Thyroid gland (tissue), 4 donors: ENCODE data around the gene DNAH14. TPM values are rescaled to one million over a fixed set of nuclear protein-coding genes. Genes with fewer than 3 reads are reported as not detected.
"Not testable (repeated sequence)": the region's sequence is repeated elsewhere in the genome, so short reads cannot be mapped to it uniquely, and the experiment has no call there.

Experiments
- DNase-seq, 2 donors: peaks; one replicate each; pipeline ENCODE4 v3.0.0-alpha.2; 2019
- H3K27ac ChIP-seq, 3 donors: fragments of 200-600 bp; sonication (generic); 1 replicate in 2 of 3; 2 replicates in 1 of 3; pipeline ENCODE4 v1.5.1; 2016 to 2019; ENCODE audit warnings: mild to moderate bottlenecking in 1 of 3, moderate library complexity in 1 of 3
- H3K27me3 ChIP-seq: fragments of 200-600 bp; sonication (generic); one replicate; pipeline ENCODE4 v1.5.1; 2019
- H3K36me3 ChIP-seq, 2 donors: fragments of 200-600 bp; sonication (generic); one replicate each; pipeline ENCODE4 v1.5.1; 2016 to 2019
- H3K4me1 ChIP-seq, 2 donors: fragments of 200-600 bp; sonication (generic); one replicate each; pipeline ENCODE4 v1.5.1; 2017 to 2019
- H3K4me3 ChIP-seq, 3 donors: fragments of 200-600 bp; sonication (generic); replicated peaks in 1 of 3; 1 replicate in 2 of 3; 2 replicates in 1 of 3; pipeline ENCODE4 v1.5.1; 2016; ENCODE audit warnings: mild to moderate bottlenecking in 1 of 3
- H3K9me3 ChIP-seq: fragments of 200-600 bp; sonication (generic); one replicate; pipeline ENCODE4 v1.5.1; 2017
- POLR2A ChIP-seq, 2 donors: fragments of 450-650 bp; IDR thresholded peaks; one replicate each; pipeline ENCODE4 v1.6.1; 2017; ENCODE audit warnings: antibody characterized with exemption in 2 of 2, mild to moderate bottlenecking in 2 of 2, moderate library complexity in 1 of 2
- WGBS, 2 donors: methylation state at CpG; one replicate each; pipeline ENCODE4 v1.1.5; 2017; 5-methylcytosine and 5-hydroxymethylcytosine counted together
- intact Hi-C: fragments of 100-400 bp; cut with DNase I; formaldehyde crosslinking; loops from one replicate; pipeline ENCODE4 v1.15.1; 2023
- total RNA-seq, 4 donors: library from RNA; depleted of rRNA; stranded (reverse); fragments of >200 nt; gene quantifications; one replicate each; pipeline ENCODE4 v1.2.3, GENCODE V29; 2016
- TF ChIP-seq, protein P1 (sequence below), 6 experiments: fragments of 200-600 bp in 3 of 6; fragments of 450-650 bp in 3 of 6; sonication (generic) in 3 of 6; IDR thresholded peaks; one replicate each; pipeline ENCODE4 v1.5.1; 2016 to 2019; ENCODE audit warnings: antibody characterized with exemption in 6 of 6, mild to moderate bottlenecking in 2 of 6, inconsistent platforms in 1 of 6, moderate library complexity in 1 of 6

DNAH14 gene
- total RNA-seq, 4 donors from 2014 or later = 60.5 to 75.9 (median 69.2) TPM

DNA sequence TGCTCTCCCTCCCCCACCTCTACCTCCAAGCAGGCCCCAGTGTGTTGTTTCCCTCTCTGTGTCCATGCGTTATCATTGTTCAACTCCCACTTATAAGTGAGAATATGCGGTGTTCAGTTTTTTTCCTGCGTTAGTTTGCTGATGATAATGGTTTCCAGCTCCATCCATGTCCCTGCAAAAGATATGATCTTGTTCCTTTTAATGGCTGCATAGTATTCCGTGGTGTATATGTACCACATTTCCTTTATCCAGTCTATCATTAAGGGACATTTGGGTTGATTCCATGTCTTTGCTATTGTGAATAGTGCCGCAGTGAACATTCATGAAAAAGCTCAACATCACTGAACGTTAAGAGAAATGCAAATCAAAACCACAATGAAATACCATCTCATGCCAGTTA, 58.6 kb downstream of the DNAH14 start:
- H3K27ac ChIP-seq = no peak overlapping the region
- no peaks in the 10 kb centered on the region for H3K27me3 ChIP-seq
- 93 to 94% methylated on average over 6 of the region's 6 CpGs for WGBS, 2 donors
- no peaks in the 10 kb centered on the region for H3K4me1 ChIP-seq
- no peak for DNase-seq
- H3K36me3 ChIP-seq = no peaks in the 10 kb centered on the region
- no peak for TF ChIP-seq POLR2A (IDR thresholded peaks at IDR 0.05)
- TF ChIP-seq, protein P1, sequence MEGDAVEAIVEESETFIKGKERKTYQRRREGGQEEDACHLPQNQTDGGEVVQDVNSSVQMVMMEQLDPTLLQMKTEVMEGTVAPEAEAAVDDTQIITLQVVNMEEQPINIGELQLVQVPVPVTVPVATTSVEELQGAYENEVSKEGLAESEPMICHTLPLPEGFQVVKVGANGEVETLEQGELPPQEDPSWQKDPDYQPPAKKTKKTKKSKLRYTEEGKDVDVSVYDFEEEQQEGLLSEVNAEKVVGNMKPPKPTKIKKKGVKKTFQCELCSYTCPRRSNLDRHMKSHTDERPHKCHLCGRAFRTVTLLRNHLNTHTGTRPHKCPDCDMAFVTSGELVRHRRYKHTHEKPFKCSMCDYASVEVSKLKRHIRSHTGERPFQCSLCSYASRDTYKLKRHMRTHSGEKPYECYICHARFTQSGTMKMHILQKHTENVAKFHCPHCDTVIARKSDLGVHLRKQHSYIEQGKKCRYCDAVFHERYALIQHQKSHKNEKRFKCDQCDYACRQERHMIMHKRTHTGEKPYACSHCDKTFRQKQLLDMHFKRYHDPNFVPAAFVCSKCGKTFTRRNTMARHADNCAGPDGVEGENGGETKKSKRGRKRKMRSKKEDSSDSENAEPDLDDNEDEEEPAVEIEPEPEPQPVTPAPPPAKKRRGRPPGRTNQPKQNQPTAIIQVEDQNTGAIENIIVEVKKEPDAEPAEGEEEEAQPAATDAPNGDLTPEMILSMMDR (IDR thresholded peaks at IDR 0.05) = no peak
- no peaks in the 10 kb centered on the region for H3K9me3 ChIP-seq
- intact Hi-C loops = no loop called here
- no peak overlapping the region for H3K4me3 ChIP-seq

DNA sequence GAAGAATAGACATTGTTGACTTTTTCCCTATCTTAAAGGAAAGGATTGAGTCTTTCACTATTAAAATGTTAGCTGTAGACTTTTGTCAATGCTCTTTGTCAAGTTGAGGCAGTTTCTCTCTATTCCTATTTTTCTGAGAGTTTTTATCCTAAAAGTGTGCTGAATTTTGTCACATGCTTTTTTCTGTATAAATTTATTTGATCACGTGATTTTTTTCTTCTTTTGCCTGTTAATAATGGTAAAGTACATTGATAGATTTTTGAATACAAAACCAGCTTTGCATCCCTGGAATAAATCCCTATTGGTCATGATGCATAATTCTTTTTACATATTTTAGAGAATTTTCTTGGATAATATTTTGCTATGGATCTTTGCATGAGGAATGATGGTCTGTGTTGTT, 60.1 kb downstream of the DNAH14 start:
- no peak overlapping the region for H3K27ac ChIP-seq
- intact Hi-C loops = no loop called here
- no peaks in the 10 kb centered on the region for H3K4me1 ChIP-seq
- no peak for DNase-seq
- 66 to 73% methylated on average over 1 of the region's 1 CpG for WGBS, 2 donors
- no peaks in the 10 kb centered on the region for H3K9me3 ChIP-seq
- H3K36me3 ChIP-seq = no peaks in the 10 kb centered on the region
- no peak for TF ChIP-seq POLR2A (IDR thresholded peaks at IDR 0.05)
- TF ChIP-seq, protein P1 (IDR thresholded peaks at IDR 0.05) = no peak
- H3K27me3 ChIP-seq = no peaks in the 10 kb centered on the region
- H3K4me3 ChIP-seq = no peak overlapping the region

DNA sequence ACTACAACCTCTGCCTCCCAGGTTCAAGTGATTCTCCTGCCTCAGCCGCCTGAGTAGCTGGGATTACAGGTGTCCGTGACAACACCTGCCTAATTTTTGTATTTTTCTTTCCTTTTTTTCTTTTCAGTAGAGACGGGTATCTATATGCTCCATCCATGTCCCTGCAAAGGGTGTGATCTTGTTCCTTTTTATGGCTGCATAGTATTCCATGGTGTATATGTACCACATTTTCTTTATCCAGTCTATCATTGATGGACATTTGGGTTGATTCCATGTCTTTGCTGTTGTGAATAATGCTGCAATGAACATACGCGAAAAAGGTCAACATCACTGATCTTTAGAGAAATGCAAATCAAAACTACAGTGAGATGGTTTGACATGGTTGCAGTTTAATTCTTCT, 62.1 kb downstream of the DNAH14 start:
- H3K36me3 ChIP-seq, H3K4me1 ChIP-seq, H3K27me3 ChIP-seq, H3K4me3 ChIP-seq, H3K9me3 ChIP-seq, DNase-seq, H3K27ac ChIP-seq, intact Hi-C loops: not testable (repeated sequence)
- WGBS, 2 donors = 96 to 98% methylated on average over 5 of the region's 5 CpGs

DNA sequence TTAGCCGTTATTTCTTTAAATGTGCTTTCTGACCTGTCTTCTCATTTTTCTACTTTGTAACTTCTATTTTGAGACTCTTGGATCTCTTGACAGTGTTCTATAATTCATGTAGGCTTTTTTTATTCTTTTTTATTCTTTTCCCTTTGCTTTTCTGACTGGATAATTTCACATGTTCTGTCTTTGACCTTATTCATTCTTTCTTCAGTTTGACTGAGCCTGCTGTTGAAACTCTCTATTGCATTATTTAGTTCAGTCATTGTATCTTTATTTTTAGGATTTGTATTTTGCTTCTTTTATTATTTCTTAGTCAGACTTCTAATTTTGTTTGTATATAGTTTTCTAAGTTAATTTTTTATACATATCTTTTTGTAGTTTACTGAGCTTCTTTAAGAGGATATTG, 66.1 kb downstream of the DNAH14 start:
- Histone ChIP-seq H3K27ac (no peak overlapping the region), H3K36me3 (no peaks in the 10 kb centered on the region), H3K9me3 (no peaks in the 10 kb centered on the region), H3K4me1 (no peaks in the 10 kb centered on the region), H3K27me3 (no peaks in the 10 kb centered on the region), H3K4me3 (no peak overlapping the region)
- TF ChIP-seq, protein P1 (IDR thresholded peaks at IDR 0.05) = no peak
- TF ChIP-seq POLR2A (IDR thresholded peaks at IDR 0.05) = no peak
- no peak for DNase-seq
- 83 to 93% methylated on average over 1 of the region's 1 CpG for WGBS, 2 donors
- intact Hi-C loops = no loop called here

DNA sequence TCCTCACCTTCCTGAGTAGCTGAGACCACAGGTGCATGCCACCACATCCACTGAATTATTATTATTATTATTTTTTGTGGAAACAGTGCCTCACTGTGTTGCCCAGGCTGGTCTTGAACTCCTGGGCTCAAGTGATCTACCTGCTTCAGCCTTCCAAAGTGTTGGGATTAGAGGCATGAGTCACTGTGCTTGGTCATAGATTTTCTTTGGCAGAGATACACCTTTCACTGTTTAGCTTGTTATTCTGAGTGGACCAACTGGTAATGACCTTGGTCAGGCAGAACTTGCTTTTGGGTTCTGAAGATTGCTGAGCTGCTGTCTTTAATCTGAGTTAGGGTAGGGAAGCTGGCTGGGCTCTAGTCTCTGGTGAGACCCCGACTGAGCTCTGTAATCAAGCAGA, 66.8 kb downstream of the DNAH14 start:
- no peak overlapping the region for H3K27ac ChIP-seq
- H3K9me3 ChIP-seq = no peaks in the 10 kb centered on the region
- H3K36me3 ChIP-seq = no peaks in the 10 kb centered on the region
- H3K27me3 ChIP-seq = no peaks in the 10 kb centered on the region
- intact Hi-C loops = no loop called here
- DNase-seq = no peak
- no peak for TF ChIP-seq POLR2A (IDR thresholded peaks at IDR 0.05)
- TF ChIP-seq, protein P1 (IDR thresholded peaks at IDR 0.05) = no peak
- WGBS, 2 donors = 100% methylated on average over 1 of the region's 1 CpG
- H3K4me3 ChIP-seq = no peak overlapping the region
- H3K4me1 ChIP-seq = no peaks in the 10 kb centered on the region

DNA sequence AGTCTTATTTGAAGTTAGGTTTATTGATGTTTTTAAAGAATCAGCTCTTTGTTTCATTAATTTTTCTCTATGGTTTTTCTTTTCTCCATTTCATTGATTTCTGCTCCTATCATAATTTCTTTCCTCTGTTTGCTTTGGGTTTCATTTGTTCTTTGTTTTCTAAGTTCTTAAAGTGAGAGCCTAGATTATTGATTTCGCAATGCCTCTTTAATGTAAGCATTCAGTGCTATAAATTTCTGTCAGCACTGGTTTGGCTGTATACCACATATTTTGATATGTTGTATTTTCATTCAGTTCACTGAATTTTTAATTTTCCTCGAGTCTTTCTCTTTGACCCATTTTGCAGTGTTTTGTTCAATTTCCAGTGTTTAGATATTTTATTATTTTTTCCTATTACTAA, 68.7 kb downstream of the DNAH14 start:
- intact Hi-C loops = no loop called here
- 90 to 95% methylated on average over 2 of the region's 2 CpGs for WGBS, 2 donors
- H3K27me3 ChIP-seq = no peaks in the 10 kb centered on the region

More for the DNA sequence above, 68.7 kb downstream of the DNAH14 start:
- TF ChIP-seq POLR2A (IDR thresholded peaks at IDR 0.05) = no peak
- TF ChIP-seq, protein P1 (IDR thresholded peaks at IDR 0.05) = no peak
- H3K27ac ChIP-seq = no peak overlapping the region
- no peaks in the 10 kb centered on the region for H3K4me1 ChIP-seq
- no peak overlapping the region for H3K4me3 ChIP-seq
- no peaks in the 10 kb centered on the region for H3K36me3 ChIP-seq
- no peaks in the 10 kb centered on the region for H3K9me3 ChIP-seq
- DNase-seq = no peak
